WTC11 (cell line): ENCODE results near the gene FOXL2. TPM values are rescaled to one million over a fixed set of nuclear protein-coding genes. Genes with fewer than 3 reads are reported as not detected.

Source experiments
- ATAC-seq: fragments of 200-7000 bp; cut with Tn5 transposase; 2 replicates; pipeline ENCODE4 v1.10.0; 2021; ENCODE audit warnings: mild to moderate bottlenecking, moderate library complexity
- CTCF ChIA-PET: fragments of 300-600 bp; sonication (Branson Sonifier 250); formaldehyde crosslinking; loops from one replicate; lab custom pipeline; 2021; ENCODE audit warnings: antibody characterized with exemption; lab: Charles Lee
- POLR2A ChIA-PET: fragments of 350-600 bp; sonication (Branson Sonifier 250); formaldehyde crosslinking; loops from one replicate; lab custom pipeline; 2021; ENCODE audit warnings: antibody characterized with exemption; lab: Charles Lee
- DNase-seq: peaks from one replicate; pipeline ENCODE4 v3.0.0; 2021; ENCODE audit warnings: low spot score
- H3K27ac Mint-ChIP-seq: 2 replicates; pipeline ENCODE4 v1.8.0; 2021; ENCODE audit warnings: mixed read lengths
- H3K27me3 Mint-ChIP-seq: 2 replicates; pipeline ENCODE4 v1.8.0; 2021; ENCODE audit warnings: low read depth, mild to moderate bottlenecking, moderate library complexity, mixed read lengths
- H3K36me3 Mint-ChIP-seq: 2 replicates; pipeline ENCODE4 v1.8.0; 2021; ENCODE audit warnings: mixed read lengths
- H3K4me1 Mint-ChIP-seq: 2 replicates; pipeline ENCODE4 v1.8.0; 2022; ENCODE audit warnings: mixed read lengths
- H3K4me3 Mint-ChIP-seq: 2 replicates; pipeline ENCODE4 v1.8.0; 2021; ENCODE audit warnings: mild to moderate bottlenecking, moderate library complexity, mixed read lengths
- H3K9me3 Mint-ChIP-seq: 2 replicates; pipeline ENCODE4 v1.8.0; 2021; ENCODE audit warnings: mixed read lengths
- CBFB ChIP-seq: sonication (generic); formaldehyde crosslinking; IDR thresholded peaks from 2 replicates; pipeline ENCODE4 v1.8.1; 2022; ENCODE audit warnings: mild to moderate bottlenecking, low read depth, missing genetic modification reagents
- CREB1 ChIP-seq: sonication (generic); formaldehyde crosslinking; IDR thresholded peaks from 2 replicates; pipeline ENCODE4 v1.8.0; 2023; ENCODE audit warnings: mild to moderate bottlenecking, missing genetic modification reagents
- GTF2I ChIP-seq: fragments of 250-450 bp; sonication (Bioruptor Pico); conservative IDR thresholded peaks from 2 replicates; pipeline ENCODE4 v1.4.0; 2021; ENCODE audit warnings: mild to moderate bottlenecking
- HMGXB4 ChIP-seq: sonication (generic); formaldehyde crosslinking; IDR thresholded peaks from 2 replicates; pipeline ENCODE4 v1.8.1; 2023; ENCODE audit warnings: mild to moderate bottlenecking, moderate library complexity, missing genetic modification reagents
- KAT7 ChIP-seq: sonication (generic); formaldehyde crosslinking; IDR thresholded peaks from 2 replicates; pipeline ENCODE4 v1.8.1; 2023; ENCODE audit warnings: missing genetic modification reagents, mild to moderate bottlenecking, borderline replicate concordance
- MAX ChIP-seq: sonication (generic); formaldehyde crosslinking; IDR thresholded peaks from 2 replicates; pipeline ENCODE4 v1.8.0; 2022; ENCODE audit warnings: mild to moderate bottlenecking, missing genetic modification reagents
- NFYB ChIP-seq: sonication (generic); formaldehyde crosslinking; conservative IDR thresholded peaks from 2 replicates; pipeline ENCODE4 v1.8.0; 2022; ENCODE audit warnings: low read depth, missing genetic modification reagents
- TCF7 ChIP-seq: sonication (generic); formaldehyde crosslinking; IDR thresholded peaks from 2 replicates; pipeline ENCODE4 v1.8.0; 2022; ENCODE audit warnings: mild to moderate bottlenecking, low read depth, missing genetic modification reagents, moderate library complexity
- ZBTB21 ChIP-seq: sonication (generic); formaldehyde crosslinking; IDR thresholded peaks from 2 replicates; pipeline ENCODE4 v1.8.1; 2023; ENCODE audit warnings: mild to moderate bottlenecking, missing genetic modification reagents, borderline replicate concordance
- ZNF423 ChIP-seq: fragments of 250-450 bp; sonication (Bioruptor Pico); IDR thresholded peaks from 2 replicates; pipeline ENCODE4 v2.1.2; 2022; ENCODE audit warnings: mild to moderate bottlenecking, moderate library complexity
- ZNF512 ChIP-seq: sonication (generic); formaldehyde crosslinking; IDR thresholded peaks from 2 replicates; pipeline ENCODE4 v1.8.1; 2022; ENCODE audit warnings: missing genetic modification reagents, borderline replicate concordance
- total RNA-seq: library from RNA; stranded (reverse); gene quantifications from 3 replicates; pipeline ENCODE4 v1.2.3, GENCODE V29; 2021
- TF ChIP-seq, protein P1 (sequence below): fragments of 200-600 bp; IDR thresholded peaks from 2 replicates; pipeline ENCODE4 v1.8.0; 2022; ENCODE audit warnings: antibody characterized with exemption
- TF ChIP-seq, protein P2 (sequence below): sonication (generic); formaldehyde crosslinking; IDR thresholded peaks from 2 replicates; pipeline ENCODE4 v1.8.0; 2022; ENCODE audit warnings: missing genetic modification reagents
- TF ChIP-seq, protein P3 (sequence below): sonication (generic); formaldehyde crosslinking; IDR thresholded peaks from 2 replicates; pipeline ENCODE4 v1.8.1; 2023; ENCODE audit warnings: mild to moderate bottlenecking, missing genetic modification reagents, moderate library complexity
- TF ChIP-seq, protein P4 (sequence below): sonication (generic); formaldehyde crosslinking; IDR thresholded peaks from 2 replicates; pipeline ENCODE4 v1.8.1; 2023; ENCODE audit warnings: mild to moderate bottlenecking, missing genetic modification reagents, borderline replicate concordance

FOXL2 gene
- total RNA-seq, 1 experiment from 2014 or later, result 1.4 TPM

GRCh38 chr3:138939561-138940241 is 7.2 kb downstream of the FOXL2 start:
- ATAC-seq (peak; percentile 3), DNase-seq (peak; percentile 70)
- H3K27ac Mint-ChIP-seq, result no peak overlapping the region
- ChIA-PET POLR2A (interaction anchor here (0.6 to 0.7 kb wide), 2 partner anchors 16 to 40 kb away, joined by 3 to 4 read pairs; no protein-coding TSS in a partner anchor), CTCF (interaction anchor here (0.5 to 7.4 kb wide), 16 partner anchors 9 to 522 kb away, joined by 3 to 158 read pairs (median 5); partner anchors contain the start of genes CEP70, FOXL2 and FOXL2NB)
- H3K9me3 Mint-ChIP-seq, result no peaks in the 10 kb centered on the region
- peak overlapping the region; percentile 77 for H3K4me3 Mint-ChIP-seq
- peak; percentile 62; the same call in 1 of the 2 replicates for TF ChIP-seq MAX (CRISPR knock-in tag)
- 0 out of 2 replicates have a peak, but pooled peaks have one; percentile 5 for TF ChIP-seq NFYB (CRISPR knock-in tag)
- no peak for TF ChIP-seq KAT7
- 0 out of 2 replicates have a peak, but pooled peaks have one; percentile 34 for TF ChIP-seq HMGXB4
- TF ChIP-seq, protein P1, sequence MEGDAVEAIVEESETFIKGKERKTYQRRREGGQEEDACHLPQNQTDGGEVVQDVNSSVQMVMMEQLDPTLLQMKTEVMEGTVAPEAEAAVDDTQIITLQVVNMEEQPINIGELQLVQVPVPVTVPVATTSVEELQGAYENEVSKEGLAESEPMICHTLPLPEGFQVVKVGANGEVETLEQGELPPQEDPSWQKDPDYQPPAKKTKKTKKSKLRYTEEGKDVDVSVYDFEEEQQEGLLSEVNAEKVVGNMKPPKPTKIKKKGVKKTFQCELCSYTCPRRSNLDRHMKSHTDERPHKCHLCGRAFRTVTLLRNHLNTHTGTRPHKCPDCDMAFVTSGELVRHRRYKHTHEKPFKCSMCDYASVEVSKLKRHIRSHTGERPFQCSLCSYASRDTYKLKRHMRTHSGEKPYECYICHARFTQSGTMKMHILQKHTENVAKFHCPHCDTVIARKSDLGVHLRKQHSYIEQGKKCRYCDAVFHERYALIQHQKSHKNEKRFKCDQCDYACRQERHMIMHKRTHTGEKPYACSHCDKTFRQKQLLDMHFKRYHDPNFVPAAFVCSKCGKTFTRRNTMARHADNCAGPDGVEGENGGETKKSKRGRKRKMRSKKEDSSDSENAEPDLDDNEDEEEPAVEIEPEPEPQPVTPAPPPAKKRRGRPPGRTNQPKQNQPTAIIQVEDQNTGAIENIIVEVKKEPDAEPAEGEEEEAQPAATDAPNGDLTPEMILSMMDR, result no peak
- TF ChIP-seq, protein P2, sequence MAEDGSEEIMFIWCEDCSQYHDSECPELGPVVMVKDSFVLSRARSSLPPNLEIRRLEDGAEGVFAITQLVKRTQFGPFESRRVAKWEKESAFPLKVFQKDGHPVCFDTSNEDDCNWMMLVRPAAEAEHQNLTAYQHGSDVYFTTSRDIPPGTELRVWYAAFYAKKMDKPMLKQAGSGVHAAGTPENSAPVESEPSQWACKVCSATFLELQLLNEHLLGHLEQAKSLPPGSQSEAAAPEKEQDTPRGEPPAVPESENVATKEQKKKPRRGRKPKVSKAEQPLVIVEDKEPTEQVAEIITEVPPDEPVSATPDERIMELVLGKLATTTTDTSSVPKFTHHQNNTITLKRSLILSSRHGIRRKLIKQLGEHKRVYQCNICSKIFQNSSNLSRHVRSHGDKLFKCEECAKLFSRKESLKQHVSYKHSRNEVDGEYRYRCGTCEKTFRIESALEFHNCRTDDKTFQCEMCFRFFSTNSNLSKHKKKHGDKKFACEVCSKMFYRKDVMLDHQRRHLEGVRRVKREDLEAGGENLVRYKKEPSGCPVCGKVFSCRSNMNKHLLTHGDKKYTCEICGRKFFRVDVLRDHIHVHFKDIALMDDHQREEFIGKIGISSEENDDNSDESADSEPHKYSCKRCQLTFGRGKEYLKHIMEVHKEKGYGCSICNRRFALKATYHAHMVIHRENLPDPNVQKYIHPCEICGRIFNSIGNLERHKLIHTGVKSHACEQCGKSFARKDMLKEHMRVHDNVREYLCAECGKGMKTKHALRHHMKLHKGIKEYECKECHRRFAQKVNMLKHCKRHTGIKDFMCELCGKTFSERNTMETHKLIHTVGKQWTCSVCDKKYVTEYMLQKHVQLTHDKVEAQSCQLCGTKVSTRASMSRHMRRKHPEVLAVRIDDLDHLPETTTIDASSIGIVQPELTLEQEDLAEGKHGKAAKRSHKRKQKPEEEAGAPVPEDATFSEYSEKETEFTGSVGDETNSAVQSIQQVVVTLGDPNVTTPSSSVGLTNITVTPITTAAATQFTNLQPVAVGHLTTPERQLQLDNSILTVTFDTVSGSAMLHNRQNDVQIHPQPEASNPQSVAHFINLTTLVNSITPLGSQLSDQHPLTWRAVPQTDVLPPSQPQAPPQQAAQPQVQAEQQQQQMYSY (CRISPR knock-in tag), result peak; percentile 36; the same call in 1 of the 2 replicates
- TF ChIP-seq ZNF512 (CRISPR knock-in tag), result 0 out of 2 replicates have a peak, but pooled peaks have one; percentile 23
- TF ChIP-seq ZNF423, result peak; percentile 3; the same call in 1 of the 2 replicates
- TF ChIP-seq CBFB, result no peak
- H3K27me3 Mint-ChIP-seq, result peaks cover 100% of the 10 kb centered on the region
- peaks cover 63% of the 10 kb centered on the region for H3K4me1 Mint-ChIP-seq
- no peaks in the 10 kb centered on the region for H3K36me3 Mint-ChIP-seq

DNA sequence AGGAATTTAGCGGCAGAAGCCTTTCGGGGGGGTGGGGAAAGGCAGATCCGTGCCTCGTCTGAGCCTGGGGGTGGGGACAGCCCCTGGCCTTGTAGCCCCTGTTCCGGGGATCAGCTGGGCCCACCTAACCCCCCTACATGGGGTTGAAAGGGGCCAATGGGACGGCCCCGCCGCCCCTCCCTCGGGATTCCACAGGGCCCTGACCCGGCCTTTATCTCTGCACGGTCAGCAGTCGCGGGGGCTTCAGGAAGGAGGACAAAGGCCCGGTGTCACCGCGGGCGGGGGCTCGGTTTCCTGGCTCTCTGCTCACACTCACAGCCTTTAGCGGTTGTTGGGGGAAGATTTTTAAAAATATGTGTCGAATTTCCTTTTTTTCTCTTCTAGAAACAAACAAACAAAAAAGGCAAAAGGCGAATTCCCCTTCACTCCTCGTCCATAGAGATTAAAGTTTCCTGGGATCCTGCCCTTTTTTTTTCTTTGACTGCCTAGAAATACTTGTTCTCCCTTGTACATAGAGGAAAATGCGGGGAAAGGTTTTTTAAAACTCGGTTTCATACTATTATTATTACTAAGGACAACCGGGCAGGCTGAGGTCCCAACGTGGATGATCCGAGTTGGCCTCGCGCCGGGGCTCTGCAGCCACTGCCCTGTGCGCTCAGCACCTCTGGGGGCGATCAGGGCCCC is 7.9 kb downstream of the FOXL2 start:
- DNase-seq (peak; percentile 26), ATAC-seq (no peak)
- no peaks in the 10 kb centered on the region for H3K9me3 Mint-ChIP-seq
- no peaks in the 10 kb centered on the region for H3K36me3 Mint-ChIP-seq
- peaks cover 100% of the 10 kb centered on the region for H3K27me3 Mint-ChIP-seq
- no peak overlapping the region for H3K27ac Mint-ChIP-seq
- CTCF ChIA-PET, result interaction anchor here (0.5 to 7.4 kb wide), 19 partner anchors 9 to 521 kb away, joined by 3 to 158 read pairs (median 5); partner anchors contain the start of genes CEP70, FOXL2 and FOXL2NB
- peak overlapping the region; percentile 77 for H3K4me3 Mint-ChIP-seq
- POLR2A ChIA-PET, result interaction anchor here (0.6 to 1.4 kb wide), 4 partner anchors 8 to 41 kb away, joined by 3 to 5 read pairs (median 4); partner anchors contain the start of genes FOXL2 and FOXL2NB
- H3K4me1 Mint-ChIP-seq, result peaks cover 57% of the 10 kb centered on the region
- TF ChIP-seq TCF7 (CRISPR knock-in tag) (no peak), ZBTB21 (CRISPR knock-in tag) (no peak), GTF2I (CRISPR knock-in tag) (no peak), MAX (CRISPR knock-in tag) (no peak), CREB1 (no peak)
- TF ChIP-seq, protein P3, sequence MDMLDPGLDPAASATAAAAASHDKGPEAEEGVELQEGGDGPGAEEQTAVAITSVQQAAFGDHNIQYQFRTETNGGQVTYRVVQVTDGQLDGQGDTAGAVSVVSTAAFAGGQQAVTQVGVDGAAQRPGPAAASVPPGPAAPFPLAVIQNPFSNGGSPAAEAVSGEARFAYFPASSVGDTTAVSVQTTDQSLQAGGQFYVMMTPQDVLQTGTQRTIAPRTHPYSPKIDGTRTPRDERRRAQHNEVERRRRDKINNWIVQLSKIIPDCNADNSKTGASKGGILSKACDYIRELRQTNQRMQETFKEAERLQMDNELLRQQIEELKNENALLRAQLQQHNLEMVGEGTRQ (CRISPR knock-in tag), result no peak
- TF ChIP-seq, protein P4, sequence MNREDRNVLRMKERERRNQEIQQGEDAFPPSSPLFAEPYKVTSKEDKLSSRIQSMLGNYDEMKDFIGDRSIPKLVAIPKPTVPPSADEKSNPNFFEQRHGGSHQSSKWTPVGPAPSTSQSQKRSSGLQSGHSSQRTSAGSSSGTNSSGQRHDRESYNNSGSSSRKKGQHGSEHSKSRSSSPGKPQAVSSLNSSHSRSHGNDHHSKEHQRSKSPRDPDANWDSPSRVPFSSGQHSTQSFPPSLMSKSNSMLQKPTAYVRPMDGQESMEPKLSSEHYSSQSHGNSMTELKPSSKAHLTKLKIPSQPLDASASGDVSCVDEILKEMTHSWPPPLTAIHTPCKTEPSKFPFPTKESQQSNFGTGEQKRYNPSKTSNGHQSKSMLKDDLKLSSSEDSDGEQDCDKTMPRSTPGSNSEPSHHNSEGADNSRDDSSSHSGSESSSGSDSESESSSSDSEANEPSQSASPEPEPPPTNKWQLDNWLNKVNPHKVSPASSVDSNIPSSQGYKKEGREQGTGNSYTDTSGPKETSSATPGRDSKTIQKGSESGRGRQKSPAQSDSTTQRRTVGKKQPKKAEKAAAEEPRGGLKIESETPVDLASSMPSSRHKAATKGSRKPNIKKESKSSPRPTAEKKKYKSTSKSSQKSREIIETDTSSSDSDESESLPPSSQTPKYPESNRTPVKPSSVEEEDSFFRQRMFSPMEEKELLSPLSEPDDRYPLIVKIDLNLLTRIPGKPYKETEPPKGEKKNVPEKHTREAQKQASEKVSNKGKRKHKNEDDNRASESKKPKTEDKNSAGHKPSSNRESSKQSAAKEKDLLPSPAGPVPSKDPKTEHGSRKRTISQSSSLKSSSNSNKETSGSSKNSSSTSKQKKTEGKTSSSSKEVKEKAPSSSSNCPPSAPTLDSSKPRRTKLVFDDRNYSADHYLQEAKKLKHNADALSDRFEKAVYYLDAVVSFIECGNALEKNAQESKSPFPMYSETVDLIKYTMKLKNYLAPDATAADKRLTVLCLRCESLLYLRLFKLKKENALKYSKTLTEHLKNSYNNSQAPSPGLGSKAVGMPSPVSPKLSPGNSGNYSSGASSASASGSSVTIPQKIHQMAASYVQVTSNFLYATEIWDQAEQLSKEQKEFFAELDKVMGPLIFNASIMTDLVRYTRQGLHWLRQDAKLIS (CRISPR knock-in tag), result no peak
